ENCODE results near the gene VSIR.

The VSIR gene

DNA sequence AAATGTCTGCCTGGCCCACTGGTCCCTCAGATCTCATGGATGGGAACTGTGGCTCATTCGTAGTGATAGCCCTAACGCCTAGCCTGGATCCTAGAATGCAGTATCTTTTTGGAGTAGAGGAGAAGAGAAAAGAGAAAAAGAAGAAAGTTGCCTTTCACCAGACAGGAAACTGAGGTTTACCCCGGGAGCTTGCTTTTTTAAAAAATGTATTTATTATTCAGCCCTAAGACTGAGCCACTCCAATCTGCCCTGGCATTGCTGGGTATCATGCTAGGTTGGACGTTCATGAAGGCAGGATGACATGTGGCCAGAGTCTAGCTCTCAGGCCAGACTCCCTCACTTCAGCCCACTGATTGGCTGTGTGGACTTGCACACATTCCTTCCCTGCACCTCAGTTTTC is 32.3 kb downstream of the VSIR start:
- Histone ChIP-seq H3K36me3 (ENCODE audit: low read depth) (no peaks in the 10 kb centered on the region), H3K27me3 (ENCODE audit: insufficient read depth, poor library complexity, severe bottlenecking) (no peaks in the 10 kb centered on the region), H3K27ac (ENCODE audit: poor library complexity, severe bottlenecking) (no peak overlapping the region), H3K4me1 (ENCODE audit: insufficient read depth, poor library complexity, severe bottlenecking) (peaks cover 10% of the 10 kb centered on the region), H3K9me3 (ENCODE audit: severe bottlenecking) (no peaks in the 10 kb centered on the region), H3K4me3 (ENCODE audit: severe bottlenecking) (no peak overlapping the region)
- TF ChIP-seq, protein P1, sequence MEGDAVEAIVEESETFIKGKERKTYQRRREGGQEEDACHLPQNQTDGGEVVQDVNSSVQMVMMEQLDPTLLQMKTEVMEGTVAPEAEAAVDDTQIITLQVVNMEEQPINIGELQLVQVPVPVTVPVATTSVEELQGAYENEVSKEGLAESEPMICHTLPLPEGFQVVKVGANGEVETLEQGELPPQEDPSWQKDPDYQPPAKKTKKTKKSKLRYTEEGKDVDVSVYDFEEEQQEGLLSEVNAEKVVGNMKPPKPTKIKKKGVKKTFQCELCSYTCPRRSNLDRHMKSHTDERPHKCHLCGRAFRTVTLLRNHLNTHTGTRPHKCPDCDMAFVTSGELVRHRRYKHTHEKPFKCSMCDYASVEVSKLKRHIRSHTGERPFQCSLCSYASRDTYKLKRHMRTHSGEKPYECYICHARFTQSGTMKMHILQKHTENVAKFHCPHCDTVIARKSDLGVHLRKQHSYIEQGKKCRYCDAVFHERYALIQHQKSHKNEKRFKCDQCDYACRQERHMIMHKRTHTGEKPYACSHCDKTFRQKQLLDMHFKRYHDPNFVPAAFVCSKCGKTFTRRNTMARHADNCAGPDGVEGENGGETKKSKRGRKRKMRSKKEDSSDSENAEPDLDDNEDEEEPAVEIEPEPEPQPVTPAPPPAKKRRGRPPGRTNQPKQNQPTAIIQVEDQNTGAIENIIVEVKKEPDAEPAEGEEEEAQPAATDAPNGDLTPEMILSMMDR (IDR thresholded peaks at IDR 0.05; ENCODE audit: poor library complexity, severe bottlenecking), result no peak
- DNase-seq (ENCODE audit: low spot score), result no peak
- ATAC-seq (ENCODE audit: low read depth), result no peak

DNA sequence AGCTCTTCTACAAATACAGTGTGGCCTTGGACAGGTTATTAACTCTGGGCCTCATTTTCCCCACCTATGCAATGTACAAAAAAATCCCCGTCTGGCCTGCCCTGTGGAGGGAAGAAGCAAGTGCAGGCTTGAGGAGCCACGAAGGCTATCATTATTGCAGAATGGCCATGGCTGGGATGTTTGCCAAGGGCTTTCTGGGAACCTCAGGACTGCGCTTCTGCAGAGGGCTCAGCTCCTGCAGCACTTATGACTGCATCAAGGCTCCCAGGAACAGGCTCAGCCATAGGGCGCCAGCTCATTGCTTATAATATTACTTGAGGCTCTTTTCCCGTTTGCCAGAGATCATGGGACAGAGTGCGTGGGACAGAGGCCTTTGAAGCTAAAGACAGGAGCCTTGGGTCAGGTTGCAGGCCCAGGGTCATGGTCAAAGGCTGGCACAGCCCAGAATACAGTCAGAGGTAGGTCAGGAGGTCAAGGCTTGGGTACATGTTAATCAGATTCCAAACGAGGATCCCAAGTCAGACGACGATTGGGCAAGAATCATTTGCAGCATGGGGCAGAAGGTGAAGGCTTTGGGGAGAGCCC is 33.2 kb downstream of the VSIR start:
- ATAC-seq (ENCODE audit: low read depth) (peak; percentile 78), DNase-seq (ENCODE audit: low spot score) (no peak)
- Histone ChIP-seq H3K36me3 (ENCODE audit: low read depth) (no peaks in the 10 kb centered on the region), H3K9me3 (ENCODE audit: severe bottlenecking) (no peaks in the 10 kb centered on the region), H3K27me3 (ENCODE audit: insufficient read depth, poor library complexity, severe bottlenecking) (no peaks in the 10 kb centered on the region), H3K27ac (ENCODE audit: poor library complexity, severe bottlenecking) (peak overlapping the region; percentile 11), H3K4me1 (ENCODE audit: insufficient read depth, poor library complexity, severe bottlenecking) (peaks cover 10% of the 10 kb centered on the region), H3K4me3 (ENCODE audit: severe bottlenecking) (no peak overlapping the region)
- TF ChIP-seq, protein P1 (IDR thresholded peaks at IDR 0.05; ENCODE audit: poor library complexity, severe bottlenecking), result no peak

DNA sequence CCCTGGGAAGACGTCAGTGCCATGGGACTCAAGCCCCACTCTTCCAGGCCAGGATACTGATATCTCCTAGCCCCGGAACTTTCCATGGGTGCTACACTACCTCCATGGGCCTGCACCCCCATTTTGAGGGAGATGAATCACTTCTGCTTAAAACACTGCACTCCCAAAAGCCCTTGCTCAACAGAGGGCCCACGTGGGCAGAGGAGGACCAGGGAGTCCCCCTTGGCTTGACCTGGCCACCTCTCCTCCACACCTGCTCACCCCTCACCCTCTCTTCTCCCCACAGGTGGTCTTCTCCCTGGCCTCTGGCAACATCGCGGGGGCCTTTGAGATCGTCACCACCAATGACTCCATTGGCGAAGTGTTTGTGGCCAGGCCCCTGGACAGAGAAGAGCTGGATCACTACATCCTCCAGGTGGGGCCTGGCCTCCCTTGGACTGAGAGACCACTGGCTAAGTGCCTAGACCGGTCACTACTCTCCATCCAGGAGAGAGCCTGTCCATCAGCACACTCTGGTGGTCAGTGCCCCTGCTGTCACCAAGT is 33.9 kb downstream of the VSIR start:
- no peak overlapping the region for H3K4me3 ChIP-seq (ENCODE audit: severe bottlenecking)
- no peaks in the 10 kb centered on the region for H3K27me3 ChIP-seq (ENCODE audit: insufficient read depth, poor library complexity, severe bottlenecking)
- TF ChIP-seq, protein P1 (IDR thresholded peaks at IDR 0.05; ENCODE audit: poor library complexity, severe bottlenecking), result no peak
- peak overlapping the region; percentile 11 for H3K27ac ChIP-seq (ENCODE audit: poor library complexity, severe bottlenecking)
- no peaks in the 10 kb centered on the region for H3K36me3 ChIP-seq (ENCODE audit: low read depth)
- no peak for DNase-seq (ENCODE audit: low spot score)
- H3K9me3 ChIP-seq (ENCODE audit: severe bottlenecking), result no peaks in the 10 kb centered on the region
- peaks cover 10% of the 10 kb centered on the region for H3K4me1 ChIP-seq (ENCODE audit: insufficient read depth, poor library complexity, severe bottlenecking)
- no peak for ATAC-seq (ENCODE audit: low read depth)

DNA sequence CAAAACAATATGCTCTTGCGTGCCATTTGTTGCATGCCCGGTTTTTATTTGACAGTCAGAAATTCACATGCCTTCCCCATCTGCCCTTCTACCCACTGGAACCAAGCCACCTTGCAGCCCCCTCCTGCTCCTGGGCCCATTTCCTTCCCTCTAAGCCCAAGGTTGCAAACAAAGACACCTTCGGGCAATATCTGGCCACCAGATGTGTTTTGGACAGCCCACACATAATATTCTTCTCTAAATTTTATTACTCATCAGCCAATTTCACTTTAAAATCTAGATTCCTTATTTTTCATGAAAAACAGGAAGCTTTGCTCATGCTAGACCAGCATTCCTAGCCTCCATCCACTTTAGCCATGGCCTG is 35.5 kb downstream of the VSIR start:
- TF ChIP-seq, protein P1 (IDR thresholded peaks at IDR 0.05; ENCODE audit: poor library complexity, severe bottlenecking), result no peak
- H3K27ac ChIP-seq (ENCODE audit: poor library complexity, severe bottlenecking), result no peak overlapping the region
- H3K4me1 ChIP-seq (ENCODE audit: insufficient read depth, poor library complexity, severe bottlenecking), result peaks cover 10% of the 10 kb centered on the region
- no peak overlapping the region for H3K4me3 ChIP-seq (ENCODE audit: severe bottlenecking)
- no peak for ATAC-seq (ENCODE audit: low read depth)
- DNase-seq (ENCODE audit: low spot score), result no peak
- H3K27me3 ChIP-seq (ENCODE audit: insufficient read depth, poor library complexity, severe bottlenecking), result no peaks in the 10 kb centered on the region
- H3K36me3 ChIP-seq (ENCODE audit: low read depth), result no peaks in the 10 kb centered on the region
- H3K9me3 ChIP-seq (ENCODE audit: severe bottlenecking), result no peaks in the 10 kb centered on the region
